SIG-M5 treated with dmso at 0.1 percent for 504 hours (cell line): ENCODE results near the gene NEMP2.

ENCODE experiments used
- DNase-seq: peaks from one replicate; lab custom pipeline; 2025; ENCODE audit not compliant: unreplicated experiment; lab: John Stamatoyannopoulos, UW

The NEMP2 gene, protein sequence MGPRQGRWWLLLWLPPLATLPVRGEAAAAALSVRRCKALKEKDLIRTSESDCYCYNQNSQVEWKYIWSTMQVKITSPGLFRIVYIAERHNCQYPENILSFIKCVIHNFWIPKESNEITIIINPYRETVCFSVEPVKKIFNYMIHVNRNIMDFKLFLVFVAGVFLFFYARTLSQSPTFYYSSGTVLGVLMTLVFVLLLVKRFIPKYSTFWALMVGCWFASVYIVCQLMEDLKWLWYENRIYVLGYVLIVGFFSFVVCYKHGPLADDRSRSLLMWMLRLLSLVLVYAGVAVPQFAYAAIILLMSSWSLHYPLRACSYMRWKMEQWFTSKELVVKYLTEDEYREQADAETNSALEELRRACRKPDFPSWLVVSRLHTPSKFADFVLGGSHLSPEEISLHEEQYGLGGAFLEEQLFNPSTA

DNA sequence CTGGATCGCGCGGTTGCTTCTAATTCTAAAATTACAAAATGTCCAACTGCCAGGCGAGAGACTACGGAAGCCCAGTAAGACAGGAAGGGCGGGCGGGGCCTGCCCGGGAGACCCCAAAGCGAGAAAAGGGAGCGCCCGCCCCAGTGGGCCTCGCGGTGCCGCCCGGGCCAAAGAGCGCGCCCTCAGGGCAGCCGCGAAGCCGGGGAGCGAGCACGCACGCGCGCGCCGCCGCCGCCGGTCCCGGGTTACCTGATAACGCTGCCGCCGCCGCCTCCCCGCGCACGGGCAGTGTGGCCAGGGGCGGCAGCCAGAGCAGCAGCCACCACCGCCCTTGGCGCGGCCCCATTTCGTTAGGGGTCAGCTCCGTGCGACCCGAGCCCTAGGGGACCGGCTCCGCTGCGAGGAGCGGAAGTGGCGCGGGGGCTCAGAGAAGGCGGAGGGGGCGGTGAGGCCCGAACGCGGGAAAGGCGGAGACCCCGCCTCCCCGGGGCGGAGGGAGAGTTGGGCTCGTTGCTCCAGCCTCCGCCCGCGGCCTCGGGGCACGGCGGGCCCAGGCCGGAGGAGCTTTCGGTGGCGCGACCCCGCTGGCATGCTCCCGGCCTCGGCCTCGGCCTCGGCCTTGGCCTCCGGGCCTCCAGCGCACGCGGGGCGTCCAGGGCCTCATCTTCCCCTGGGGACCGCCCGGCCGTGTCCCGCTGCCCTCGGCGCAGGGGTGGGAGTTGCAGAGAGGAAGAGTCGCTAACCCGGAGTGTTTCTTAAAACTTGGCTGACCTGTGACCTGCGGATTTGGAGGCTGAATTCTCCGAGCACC lies at the start of gene NEMP2:
Gene NEMP2 (minus strand): TSS at position 413 of the 811 bp plus-strand sequence. CDS start 67 bp downstream, at position 346.
- DNase-seq = peak; percentile 76

DNA sequence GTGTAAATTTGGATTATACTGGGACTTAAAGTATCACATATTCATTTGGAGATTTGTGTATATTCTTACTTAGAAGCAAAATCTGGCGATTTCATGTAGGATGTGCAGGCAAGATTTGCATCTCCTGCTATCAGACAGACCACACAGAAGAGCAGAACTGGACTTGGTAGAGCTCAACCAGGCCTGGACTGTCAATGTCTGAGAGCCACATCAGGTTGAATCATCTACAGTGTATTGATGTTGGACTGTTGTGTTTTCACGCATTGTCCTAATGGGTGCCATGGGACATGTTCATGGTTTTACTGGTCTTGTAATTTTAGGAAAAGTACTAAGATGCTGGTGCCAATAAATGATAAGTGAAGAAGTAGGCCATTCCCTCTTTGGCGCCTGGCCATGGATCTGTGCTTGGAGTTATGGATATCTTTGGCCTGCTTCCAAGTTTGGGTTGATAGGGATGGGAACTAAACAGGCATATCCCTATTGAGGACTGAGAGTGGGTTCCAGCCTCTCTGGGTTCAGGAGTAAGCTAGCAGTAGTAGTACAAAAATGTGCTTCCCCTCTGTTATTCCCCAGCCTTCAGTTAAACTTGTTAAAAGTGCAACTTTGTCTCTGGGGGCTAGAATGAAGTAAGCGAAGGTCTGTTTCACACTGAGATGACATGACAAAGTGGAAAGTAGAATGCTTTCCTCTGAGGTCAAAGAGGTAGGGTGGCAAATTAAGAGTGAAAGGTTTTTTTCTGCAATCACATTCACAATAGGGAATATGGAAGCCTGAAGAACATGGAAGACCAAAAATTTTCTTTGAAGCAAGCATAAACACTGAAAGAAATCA lies 49.2 kb upstream of the NEMP2 start:
- no peak for DNase-seq

DNA sequence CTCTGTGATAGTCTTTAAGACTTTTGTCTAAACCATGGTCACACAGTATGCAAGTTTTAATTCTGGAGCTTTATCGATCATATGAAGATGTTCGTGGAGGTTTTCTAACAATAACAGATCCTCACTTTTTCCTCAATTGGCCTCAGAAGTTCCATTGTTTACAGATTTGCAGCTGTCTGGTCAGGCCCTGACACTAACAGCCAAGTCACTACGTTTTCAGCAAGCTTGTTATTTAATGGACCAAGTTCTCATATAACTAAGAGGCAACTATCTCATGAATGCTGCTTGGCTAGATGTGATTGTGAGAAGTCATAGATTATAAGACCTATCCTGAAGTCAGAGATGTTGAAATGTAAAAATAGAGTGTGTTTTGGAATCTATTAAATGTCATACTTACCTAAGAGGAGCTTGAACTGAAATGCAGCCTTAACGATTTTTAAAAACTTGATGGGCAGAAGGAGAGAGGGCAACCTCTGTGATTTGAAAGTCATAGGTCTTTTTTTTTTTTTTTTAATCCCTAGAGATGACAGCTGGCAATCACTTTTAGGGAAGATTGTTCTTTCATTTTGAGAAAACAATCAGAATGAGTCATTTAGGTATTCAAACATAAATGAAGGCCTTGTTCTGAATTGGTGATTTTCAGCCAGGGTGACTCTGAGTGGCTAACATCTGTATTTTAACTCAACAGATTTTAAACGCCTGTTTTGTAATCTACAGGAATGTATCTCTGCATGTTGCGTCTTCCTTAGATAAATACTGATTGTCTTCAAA lies 48.4 kb upstream of the NEMP2 start:
- no peak for DNase-seq

DNA sequence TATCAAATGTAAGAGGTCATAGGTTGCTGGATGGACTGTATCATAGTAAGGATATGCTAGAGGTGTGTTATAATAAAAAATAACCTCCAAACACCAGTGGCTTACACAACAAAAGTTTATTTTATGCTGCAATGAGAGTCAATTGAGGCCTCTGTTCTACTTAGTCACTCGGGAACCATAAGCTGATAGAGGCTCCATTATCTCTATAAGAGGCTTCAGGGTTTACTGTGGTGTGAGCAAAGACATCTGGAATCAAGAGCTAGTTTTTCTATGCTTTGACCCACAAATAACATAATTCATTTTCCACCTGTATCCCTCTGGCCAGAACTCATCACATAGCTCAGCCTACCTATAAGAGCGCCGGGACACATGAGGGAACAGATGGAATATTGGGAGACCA lies 47.5 kb upstream of the NEMP2 start:
- DNase-seq = no peak

DNA sequence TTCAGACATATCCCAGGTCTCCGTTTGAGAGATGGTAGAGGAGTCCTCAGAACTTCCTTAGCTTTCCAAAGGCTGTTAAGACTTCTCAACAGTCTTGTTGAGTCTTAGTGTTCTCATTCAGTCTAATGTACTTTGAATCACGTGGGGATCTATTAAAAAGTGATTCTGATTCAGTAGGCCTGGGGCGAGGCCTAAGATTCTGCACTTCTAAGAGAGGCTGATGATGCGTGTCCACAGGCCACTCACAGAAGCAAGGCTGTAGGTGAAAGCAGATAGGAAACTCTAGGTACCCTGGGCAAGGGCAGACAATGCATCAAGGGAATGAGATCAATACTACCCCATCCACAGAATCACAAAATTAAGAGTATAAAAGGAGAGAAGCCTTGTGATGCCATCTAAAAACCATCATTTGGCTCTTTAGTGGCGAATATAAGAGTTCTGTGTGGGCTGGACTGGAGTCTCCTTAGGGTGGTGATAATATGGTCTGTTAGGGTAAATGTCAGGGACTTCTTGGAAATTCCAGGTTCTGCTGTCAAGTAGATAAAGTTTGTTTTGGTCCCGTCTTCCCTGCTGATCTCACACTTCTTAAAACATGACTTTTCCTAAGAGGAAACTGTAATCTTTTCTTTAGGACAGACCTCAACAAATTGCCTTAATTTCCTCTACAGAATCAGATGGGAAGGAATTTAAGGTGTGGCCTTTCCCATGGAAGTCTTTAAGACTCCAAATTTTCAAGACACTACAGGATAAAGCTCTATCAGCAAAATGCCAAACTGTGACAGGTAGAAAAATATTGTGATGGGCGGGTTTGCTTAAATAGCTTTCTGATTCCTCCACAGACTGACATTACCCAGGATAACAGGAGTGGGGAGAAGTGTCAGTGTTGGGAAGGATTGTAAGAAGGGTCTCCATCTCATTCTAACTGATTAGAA lies 45.7 kb upstream of the NEMP2 start:
- no peak for DNase-seq

DNA sequence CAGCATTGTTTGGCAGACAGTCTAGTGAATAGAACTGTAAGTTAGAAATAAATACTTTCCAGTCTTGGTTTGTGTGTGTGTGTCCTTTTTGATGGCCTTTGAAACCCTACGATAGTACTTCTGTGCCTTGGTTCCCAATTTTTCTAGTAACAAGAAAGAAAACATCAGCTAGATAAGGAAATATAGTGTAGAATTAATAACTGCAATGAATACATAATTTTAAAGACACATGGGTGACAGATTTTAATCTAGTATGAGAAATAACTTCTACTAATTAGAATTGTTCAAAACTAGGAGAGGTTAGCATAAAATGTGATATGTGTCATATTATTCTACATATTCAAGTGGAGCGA lies 44.5 kb upstream of the NEMP2 start:
- no peak for DNase-seq

DNA sequence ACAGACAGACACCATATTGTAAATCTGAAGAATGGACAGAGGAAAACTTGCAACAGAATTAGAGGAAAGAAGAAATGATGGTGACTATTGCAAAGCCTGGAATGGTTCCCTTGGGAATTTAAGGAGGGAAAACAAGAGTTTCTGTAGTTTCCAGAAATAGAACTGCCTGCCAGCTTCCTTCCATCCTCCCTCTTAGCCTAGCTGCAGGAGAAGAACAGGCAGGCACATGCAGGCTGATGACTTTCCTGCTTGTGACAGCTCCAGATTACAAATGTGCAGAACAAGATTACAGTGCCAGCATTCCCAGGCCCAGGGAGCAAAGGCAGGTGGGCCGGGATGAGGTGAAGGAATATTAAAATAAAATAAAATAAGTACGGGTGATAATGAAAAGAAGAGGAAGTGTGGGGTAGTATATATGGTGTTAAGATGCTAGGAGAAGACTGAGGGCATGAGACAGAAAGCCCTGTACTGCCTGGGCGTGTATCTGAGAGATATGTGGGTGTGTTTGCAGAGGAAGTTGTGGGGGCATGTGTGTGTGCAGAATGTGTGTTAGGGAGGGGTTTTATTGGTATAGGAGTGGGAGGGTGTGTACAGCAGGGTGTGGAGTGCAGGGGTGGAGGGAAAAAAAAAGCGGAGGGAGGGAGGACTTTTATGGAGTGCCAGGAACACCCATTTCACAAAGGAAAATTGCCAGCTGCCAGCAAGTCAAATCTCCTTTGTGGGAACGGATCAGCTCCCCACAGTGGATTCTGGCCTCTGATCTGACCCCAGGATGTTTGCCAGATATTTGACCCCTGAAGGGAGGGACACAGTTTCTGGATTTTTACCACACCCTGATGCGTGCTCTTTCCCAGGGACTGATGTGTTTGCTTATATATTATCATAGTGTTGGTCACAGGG lies 43.9 kb upstream of the NEMP2 start:
- DNase-seq = peak; percentile 45

DNA sequence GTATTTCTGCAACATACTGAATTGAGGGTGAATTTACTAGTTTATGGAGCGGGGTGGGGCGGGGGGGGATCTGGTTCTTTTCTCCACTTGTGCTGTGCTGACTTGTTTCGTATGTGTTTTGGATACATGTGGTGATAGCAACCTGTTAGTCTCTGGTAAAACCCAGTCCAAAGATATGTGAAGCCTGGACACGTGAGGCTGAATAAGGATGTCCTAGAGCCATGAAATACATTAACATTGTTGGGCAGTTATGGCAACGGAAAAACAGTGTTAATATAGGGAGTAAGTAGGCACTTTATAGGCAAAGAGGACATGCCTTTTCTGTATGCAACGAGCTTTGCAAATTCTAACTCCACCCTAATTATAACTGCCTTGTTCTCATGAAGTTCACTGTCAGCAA lies 42.1 kb upstream of the NEMP2 start:
- DNase-seq = no peak

DNA sequence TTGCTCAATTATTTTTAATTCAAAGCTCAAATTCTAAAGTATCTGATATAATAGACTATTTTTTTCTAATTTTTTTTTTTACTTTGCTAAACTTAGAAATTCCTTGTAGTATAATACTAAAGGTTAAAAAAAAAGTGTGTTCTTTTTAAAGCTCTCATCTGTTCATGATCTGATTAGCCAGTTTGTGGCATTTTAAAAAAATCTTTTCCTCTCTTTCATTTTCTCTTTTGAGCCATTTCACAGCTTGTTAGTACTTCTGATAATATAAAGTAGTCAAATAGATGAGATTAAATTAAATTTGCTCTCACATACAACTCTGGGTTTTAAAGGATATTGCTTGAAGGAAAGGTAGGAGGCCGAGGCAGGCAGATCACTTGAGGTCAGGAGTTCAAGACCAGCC lies 40.7 kb upstream of the NEMP2 start:
- no peak for DNase-seq

DNA sequence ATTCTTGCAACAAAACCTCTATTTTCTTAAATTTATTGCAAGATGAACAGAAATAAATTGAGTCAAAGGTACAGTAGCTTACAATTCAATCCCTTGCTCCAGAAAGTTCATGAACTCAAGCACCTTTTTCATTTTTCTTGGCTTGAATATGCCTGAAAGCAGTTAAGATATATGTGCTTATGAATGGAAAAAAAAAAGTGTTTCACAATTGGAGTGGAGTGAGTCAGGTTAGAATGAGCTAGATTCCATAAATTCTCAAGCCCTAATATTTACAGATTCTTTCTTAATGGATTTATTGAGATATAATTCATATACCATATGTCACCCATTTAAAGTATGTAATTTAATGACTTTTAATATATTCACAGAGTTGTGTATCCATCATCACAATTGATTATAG lies 39.6 kb upstream of the NEMP2 start:
- DNase-seq = no peak

DNA sequence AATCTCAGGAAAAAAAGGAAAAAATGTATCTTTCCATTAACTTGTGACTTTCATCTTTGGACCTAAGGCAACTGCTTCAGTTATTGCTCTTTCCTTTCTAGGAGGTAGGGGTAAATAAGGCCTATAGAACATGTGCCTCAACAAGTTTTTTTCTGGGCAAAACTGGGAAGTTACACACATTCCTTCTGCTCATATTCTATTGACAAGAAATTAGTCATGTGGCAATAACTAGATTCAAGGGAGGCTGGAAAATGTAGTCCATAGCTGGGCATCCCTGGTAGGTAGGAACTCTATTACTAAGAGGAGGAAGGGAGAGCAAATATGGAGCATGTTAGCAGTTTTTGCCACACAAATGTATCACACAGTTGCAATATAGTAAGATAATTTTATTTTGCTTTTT lies 37.7 kb upstream of the NEMP2 start:
- DNase-seq = no peak

DNA sequence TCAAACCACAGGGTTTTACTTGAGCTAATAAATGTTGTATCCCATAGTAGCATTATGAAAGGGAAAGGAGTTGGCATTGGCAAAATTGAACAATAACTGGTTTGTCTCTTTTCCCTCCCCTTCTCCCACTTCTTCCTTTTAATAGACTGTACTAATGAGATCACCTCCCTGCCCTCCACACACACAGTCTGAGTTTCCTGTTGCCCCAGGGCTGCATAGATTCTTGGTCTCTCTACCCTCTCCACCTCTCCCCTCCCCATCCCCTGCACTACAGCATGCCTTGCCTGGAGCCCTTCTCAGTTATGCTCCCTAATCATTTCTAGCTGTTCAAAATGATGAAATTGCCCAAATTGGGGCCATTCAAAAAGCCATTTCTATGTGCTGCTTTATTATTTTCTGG lies 37.2 kb upstream of the NEMP2 start:
- DNase-seq = no peak

DNA sequence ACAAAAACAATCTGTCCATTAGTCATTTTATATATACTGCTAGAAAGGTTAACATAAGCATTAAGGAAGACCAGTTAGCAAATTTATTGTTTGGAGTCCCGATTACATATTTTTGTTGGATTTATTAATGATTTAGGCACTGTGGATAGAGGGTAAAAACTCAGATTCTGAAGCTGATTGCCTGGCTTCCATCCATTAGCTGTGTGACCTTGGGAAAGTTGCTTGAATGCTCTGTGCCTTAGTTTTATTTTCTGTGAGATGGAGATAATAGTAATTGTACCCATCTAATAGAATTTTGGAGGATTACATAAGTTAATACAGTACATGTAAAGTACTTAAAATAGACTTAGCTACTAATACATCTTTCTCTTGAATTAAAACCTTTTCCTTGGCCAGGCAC lies 36.3 kb upstream of the NEMP2 start:
- DNase-seq = no peak

DNA sequence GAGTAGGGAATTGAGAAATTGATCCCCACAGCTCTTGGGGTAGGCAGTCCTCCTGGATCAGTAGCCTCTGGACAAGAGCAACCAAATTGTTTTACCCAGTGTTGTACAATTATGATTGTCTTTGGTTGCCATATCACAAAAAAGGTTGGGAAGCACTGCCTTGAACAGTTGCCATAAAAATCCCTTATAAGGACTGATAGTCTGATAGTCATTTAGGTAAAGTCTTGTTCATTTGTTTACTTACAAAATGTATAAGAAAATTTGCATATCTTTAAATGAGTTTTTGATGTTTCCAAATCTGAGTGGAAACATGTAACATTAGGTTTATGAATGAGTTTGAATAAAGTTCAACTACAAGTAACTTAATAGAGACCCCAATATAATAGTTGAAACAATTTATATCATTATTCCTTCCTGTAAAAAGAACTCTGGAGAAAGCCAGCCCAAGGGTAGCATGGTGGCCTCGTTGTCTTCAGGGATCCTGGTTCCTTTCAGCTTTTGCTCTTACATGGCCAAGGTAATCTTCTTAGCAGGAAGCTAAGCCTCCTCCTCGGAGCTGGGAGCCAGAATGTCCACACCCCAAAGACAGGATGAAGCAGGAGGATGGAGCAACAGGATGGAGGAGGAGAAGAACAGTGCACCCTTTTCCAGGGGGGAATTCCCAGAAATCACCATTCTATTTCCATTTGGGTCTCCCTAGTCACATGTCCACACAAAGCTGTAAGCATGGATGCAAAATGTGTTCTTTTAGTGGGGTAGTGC lies 35.7 kb upstream of the NEMP2 start:
- DNase-seq = no peak

DNA sequence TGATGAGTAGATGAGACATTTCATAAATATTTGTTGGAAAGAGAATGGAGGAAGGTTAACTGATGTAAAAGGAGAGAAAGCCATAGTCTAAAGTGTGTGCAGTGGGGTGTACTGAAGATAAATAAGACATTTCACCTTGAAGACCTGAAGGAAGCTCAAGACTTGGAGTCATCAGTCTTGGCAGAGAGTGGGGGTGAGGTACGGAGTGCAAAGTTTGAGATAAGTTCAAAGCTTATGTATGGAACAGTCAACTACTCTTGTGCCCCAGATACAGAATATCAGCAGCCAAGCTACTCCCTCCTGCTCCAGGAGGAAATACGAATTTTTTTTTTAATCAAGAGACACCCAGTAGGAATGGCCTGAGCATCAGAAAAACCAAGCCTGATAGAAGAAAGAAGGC lies 30.3 kb upstream of the NEMP2 start:
- DNase-seq = no peak

DNA sequence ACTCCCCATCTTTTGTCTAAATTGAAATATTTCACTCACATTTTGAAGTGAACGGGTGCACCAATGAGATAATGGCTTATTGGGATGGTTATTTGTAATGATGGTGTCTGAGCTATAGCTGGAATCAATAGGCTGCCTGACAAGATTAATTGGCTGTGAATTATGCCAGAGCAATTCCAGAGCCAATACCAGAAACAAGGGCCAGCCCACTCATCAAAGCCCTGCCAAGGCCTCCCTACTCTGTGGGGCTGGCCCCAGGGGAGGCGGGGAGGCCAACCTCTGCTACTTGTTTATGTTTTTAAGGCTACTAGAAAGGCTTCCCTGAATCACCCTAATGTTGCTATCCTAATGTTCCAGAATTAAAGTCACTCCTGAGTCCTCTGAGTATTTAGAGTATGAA lies 29.1 kb upstream of the NEMP2 start:
- no peak for DNase-seq

DNA sequence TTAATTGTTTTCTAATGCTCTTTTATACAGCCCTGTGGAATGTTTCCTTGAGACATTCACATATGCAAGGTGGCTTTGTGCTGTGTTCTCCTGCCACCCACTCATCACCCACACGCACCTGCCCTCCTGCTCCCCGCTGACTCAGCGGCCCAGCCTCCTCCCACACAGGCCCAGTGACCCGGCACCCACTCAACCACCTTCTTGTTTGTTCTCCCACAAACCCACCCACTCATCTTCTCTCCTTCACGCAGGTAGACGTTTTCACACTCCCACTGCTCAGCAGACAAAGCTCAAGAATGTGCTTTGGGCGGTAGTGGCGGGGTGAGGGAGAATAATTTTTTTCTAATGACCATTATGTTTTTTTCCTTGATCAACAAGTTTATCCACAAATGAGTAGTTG lies 28.6 kb upstream of the NEMP2 start:
- no peak for DNase-seq

DNA sequence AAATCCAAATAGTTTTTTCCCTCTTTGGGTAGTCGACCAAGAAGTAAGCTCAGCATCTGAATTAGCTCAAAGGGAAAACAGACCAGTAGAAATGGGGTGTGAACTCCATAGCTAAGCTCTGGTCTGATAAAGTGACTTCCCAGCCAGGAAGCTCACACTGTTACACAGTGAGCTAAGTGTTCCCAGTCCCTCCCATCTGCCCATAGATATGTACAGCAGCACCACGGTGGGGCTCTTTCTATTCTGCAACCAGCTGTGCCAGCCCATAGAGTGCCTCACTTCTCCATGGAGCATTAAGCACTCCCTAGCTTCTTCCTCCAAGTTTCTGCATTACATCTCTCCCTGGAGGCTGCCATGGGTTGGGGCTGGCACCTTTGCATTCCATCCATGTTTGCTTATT lies 27.6 kb upstream of the NEMP2 start:
- DNase-seq = no peak
